Tibial nerve (tissue), 3 donors: ENCODE data around the gene FNDC3B.

Source experiments
- POLR2A ChIP-seq, 2 donors: fragments of 450-650 bp; IDR thresholded peaks; one replicate each; pipeline ENCODE4 v1.6.1; 2017; ENCODE audit warnings: antibody characterized with exemption in 2 of 2, mild to moderate bottlenecking in 2 of 2, moderate library complexity in 2 of 2
- TF ChIP-seq, protein P1 (sequence below), 5 experiments: fragments of 200-600 bp in 3 of 5; fragments of 450-650 bp in 2 of 5; sonication (generic) in 3 of 5; IDR thresholded peaks; one replicate each; pipeline ENCODE4 v1.5.1; 2016 to 2019; ENCODE audit warnings: antibody characterized with exemption in 5 of 5, mild to moderate bottlenecking in 3 of 5, moderate library complexity in 2 of 5

DNA sequence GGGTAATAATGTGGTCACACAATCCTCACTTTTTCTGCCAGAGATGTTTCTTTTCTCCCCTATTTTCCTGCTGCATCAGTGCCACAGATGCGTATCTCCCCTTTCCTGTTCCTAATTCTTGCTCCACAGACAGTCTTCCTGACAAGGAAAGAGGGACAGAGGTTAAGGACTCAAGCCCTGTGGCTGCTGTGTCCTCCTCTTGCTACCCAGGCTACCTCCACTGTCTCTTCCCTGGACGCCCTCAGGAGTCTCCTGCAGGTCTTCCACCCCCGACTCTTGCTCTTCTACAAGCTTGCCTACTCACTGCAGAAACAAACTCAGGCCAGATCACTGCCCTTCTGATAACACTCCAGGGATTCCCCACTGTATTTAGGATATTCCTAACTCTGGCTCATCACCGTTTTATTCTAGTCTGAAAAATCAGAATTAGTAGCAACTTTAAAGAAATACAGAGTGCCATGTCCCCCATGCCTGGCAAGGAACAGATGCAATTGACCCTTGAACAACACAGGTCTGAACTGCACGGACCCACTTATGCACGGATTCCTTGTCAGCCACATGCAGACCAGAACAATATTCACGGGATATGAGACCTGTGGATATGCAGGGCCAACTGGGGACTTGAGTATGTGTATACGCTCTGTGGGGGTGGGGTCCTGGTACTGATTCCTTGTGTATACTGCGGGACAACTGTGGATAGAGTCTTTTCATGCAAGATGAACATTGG, 257.0 kb downstream of the FNDC3B start:
- TF ChIP-seq POLR2A (IDR thresholded peaks at IDR 0.05) = no peak
- TF ChIP-seq, protein P1, sequence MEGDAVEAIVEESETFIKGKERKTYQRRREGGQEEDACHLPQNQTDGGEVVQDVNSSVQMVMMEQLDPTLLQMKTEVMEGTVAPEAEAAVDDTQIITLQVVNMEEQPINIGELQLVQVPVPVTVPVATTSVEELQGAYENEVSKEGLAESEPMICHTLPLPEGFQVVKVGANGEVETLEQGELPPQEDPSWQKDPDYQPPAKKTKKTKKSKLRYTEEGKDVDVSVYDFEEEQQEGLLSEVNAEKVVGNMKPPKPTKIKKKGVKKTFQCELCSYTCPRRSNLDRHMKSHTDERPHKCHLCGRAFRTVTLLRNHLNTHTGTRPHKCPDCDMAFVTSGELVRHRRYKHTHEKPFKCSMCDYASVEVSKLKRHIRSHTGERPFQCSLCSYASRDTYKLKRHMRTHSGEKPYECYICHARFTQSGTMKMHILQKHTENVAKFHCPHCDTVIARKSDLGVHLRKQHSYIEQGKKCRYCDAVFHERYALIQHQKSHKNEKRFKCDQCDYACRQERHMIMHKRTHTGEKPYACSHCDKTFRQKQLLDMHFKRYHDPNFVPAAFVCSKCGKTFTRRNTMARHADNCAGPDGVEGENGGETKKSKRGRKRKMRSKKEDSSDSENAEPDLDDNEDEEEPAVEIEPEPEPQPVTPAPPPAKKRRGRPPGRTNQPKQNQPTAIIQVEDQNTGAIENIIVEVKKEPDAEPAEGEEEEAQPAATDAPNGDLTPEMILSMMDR (IDR thresholded peaks at IDR 0.05) = no peak
